HG02852 (cell line): ENCODE data around the gene DHX16.
A peak's percentile ranks its signal among the peaks of the same experiment; 100 is the strongest.
"Not testable (repeated sequence)": the region's sequence is repeated elsewhere in the genome, so short reads cannot be mapped to it uniquely, and the experiment has no call there.

Source experiments
- ATAC-seq: cut with Tn5 transposase; IDR thresholded peaks from one replicate; pipeline ENCODE4 v1.9.1; 2021; ENCODE audit warnings: mild to moderate bottlenecking, moderate library complexity; ENCODE audit not compliant: unreplicated experiment

DHX16 gene

DNA sequence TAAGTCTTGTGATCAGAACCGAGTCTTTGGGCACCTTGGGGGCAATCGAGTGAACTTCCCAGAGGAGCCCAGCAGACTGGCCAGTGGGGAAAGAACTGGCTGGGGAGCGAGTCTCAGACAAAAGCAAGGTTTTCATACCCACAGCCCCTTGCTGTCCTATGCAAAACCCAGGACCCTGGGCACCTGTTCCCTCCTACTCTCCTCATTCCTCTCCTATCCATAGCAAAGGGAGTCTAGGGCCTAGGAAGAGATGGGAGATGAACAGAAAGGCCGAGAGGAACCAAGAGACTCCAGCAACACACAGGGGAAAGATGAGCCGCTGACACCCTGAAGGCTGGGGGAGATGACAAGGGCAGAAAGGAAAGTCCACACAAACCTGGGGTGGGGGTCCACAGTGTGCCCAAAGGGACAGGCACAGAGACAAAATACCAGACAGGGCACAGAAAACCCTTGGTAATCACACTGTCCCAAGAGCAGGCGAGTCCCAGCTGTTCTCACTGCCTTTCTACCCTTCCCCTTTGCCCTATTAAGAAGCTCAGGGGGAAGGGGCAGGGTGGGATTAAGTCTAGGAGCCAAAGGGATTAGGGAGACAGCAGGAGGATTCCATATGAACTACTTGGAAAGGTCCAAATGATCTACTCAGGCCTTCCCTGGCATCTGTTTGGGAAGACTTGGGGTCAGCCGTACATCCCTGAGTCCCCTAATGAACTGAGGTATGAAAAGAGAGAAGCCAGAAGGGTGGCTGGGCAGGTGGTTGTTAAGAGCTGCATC lies 7.1 kb upstream of the DHX16 start:
- ATAC-seq = no peak

DNA sequence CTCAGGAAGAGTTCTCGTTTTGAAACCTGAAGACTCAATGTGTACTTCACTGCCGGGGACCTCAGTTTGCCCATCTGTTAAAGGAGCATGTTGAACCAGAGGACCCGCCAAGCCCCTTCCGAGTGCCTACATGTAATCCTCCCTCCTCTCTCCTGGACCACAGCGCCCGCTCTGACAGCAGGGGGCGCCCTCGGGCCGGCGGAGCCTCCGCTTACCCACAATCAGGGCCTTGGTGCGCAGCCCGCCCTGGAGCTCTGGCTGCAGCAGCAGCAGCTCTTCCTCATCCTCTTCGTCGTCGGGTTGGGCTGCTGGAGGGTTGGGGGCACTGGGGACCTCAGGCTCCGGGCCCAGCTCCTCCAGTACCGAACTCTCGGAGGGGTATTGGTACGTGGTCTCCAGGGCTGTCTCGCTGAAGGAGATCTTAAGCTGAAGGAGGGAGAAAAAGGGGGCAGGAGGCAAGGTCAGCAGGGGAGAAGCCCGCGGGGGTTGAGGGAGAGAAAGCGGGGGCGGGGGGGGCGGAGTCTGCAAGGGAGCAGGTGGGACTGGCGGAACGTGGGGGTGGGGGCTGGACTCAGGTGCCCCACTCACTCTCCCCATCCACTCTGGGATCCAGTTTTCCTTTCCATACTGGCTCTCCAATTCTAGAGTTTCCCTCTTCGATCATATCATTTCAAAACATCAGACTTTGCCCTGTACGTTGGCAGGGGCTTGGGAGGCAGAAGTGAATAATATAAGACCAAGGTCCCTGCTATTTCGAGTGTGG lies 6.3 kb upstream of the DHX16 start:
- no peak for ATAC-seq

DNA sequence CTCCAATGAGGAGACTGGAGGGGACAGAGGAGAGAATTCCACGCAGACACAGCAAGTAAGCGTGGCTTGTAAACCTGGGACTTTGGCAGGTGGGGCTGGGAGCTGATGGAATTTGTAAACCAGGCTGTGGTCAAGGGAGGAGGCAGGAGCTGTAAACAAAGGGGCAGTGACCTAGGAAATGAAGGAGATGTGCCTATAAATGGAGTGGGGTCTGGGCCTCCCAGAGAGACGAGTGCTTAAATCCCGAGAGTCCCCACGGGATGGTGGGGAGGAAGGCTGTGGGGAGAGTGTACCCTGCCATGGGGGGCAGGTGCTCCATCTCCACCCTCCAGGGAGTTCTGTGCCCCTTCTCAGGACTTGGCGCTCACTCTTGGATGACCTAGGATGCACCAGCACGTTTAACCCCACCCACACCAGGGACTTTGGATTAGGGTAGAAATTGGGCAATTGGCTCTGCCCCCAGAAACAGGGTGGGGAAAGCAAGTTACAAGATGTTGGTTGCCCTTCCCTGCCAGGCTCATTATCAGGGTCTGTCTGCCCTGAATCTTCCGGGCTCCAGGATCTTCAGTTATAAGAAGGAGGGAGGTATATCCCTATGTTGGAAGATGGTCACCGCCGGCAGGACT lies 4.0 kb upstream of the DHX16 start:
- no peak for ATAC-seq

DNA sequence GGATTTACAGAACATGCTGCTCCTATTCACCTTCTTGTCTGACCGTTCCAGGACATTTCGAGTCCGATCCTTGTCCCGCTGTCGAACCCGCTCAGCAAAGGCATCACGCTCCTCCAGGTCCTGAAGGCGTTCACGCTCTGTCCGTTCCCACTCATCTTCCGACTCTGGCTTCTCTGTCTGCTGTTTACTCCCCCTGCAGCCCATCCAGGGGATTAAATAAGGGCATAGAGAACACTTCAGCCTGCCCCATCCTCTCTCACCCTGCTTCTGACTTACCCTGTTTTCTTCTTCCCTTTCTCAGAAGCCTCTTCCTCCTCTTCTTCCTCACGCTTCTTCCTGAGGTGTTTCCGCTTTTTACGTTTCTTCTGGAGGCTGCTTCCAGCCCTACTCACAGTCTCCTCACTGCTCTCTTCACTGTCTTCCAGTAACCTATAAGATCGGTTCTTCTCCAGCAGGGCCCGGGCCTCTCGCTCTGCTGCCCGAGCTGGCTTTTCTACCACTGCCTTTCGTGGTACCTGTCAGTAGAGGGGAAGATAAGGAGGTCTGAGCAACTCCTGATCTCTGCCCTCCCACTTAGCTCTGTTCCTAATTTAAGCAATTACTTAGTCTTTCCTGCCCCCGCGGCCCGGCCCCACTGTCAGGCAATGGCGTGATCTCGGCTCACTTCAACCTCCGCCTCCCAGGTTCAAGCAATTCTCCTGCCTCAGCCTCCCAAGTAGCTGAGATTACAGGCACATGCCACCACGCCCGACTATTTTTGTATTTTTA lies 1.9 kb downstream of the DHX16 start:
- no peak for ATAC-seq

DNA sequence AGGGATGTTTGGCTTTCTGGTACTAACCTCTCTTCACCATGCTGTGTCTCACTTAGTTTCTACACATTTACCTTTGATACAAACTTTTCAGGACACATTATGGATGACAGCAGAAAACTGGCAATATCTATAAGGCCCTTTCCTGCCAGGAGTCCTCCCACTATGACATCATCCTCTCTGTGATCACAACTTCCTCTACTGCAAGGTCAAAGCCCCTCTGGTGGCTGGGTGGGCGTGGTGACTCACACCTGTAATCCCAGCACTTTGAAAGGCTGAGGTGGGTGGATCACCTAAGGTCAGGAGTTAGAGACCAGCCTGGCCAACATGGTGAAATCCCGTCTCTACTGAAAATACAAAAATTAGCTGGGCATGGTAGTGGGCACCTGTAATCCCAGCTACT lies 6.5 kb downstream of the DHX16 start:
- ATAC-seq = not testable (repeated sequence)

DNA sequence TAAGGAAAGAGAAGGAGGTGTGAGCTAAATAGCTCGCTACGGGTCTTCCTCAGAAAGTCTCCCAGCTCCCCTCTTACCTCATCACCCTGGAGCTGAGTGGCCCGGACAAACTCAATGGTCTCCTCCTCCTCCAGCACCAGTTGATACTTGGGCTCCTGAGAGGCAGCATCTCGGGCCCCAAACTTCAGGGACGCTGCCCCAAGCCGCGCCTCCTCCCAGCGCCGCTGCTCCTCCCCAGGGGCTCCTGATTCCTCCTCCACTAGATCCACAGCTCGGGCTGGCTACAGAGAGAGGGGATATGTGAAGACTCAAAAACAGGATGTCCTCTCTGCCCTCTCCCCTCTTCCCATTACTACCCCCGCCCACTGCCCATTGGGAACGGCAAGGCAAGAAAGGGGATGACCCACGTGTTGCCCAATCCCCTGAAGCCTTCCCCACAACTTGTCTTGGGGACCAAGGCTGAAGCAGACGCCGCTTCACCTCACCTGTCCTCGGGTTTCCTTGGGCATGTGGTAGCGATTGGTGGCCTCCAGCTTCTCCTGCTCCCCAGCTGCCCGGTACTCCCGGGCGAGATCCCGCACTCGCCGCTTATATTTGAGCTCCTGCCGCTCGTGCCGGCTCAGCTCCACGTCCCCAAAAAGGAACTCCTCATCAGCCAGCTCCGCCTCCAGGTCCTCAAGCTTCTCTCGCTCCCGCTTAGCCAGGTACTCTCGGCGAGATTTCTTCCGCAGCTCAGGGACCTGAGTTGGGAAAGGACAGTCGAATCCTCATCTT lies 7.6 kb downstream of the DHX16 start:
- no peak for ATAC-seq

DNA sequence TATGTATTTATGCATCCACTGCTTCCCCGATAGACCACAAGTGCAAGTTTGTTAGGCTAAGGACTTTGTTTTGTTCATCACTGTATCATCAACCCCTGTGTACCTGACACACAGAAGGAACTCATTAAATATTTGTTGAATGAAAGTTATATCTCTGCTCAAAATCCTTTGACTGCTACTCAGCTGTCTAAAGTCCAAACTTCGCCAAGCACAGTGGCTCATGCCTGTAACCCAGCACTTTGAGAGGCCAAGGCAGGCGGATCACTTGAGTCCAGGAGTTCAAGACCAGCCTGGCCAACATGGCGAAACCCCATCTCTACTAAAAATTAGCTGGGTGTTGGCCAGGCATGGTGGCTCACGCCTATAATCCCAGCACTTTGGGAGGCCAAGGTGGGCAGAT lies 14.9 kb downstream of the DHX16 start:
- ATAC-seq = not testable (repeated sequence)

DNA sequence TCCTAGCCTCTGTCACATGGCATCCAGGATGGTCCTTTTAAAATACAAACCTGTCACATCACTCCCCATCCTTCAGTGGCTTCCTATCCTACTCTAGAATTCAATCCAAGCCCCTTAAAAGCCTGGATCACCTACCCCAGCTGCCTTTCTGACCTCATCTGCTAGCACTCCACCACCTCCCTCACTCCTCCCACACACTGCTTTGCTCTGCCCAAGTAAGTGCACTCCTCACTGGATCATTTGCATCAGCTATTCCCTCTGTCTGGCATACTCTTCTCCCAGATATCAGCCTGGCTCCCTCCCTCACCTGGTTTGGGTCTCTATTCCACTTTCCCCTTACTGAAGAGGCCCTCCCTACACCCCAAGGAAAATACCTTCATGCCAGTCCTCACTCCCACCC lies 15.4 kb downstream of the DHX16 start:
- no peak for ATAC-seq

DNA sequence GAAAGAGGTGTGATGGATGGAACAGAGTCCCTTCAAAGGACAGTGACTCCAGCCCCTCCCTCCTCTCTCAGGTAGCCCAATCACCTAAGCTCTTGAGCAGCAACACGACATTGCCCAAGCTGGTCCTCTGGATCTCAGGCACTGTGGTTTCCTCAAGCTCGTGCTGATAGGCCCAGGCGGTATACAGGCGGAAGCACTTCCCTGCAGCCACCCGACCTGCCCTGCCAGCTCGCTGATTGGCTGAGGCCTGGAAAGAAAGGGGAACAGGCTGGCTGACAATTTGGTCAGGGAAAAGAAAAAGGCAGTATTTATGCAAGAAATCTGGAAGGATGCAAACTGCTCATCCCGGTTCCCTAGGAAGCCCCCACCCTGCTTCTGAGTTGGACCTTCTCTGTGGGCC lies 16.3 kb downstream of the DHX16 start:
- ATAC-seq = no peak

DNA sequence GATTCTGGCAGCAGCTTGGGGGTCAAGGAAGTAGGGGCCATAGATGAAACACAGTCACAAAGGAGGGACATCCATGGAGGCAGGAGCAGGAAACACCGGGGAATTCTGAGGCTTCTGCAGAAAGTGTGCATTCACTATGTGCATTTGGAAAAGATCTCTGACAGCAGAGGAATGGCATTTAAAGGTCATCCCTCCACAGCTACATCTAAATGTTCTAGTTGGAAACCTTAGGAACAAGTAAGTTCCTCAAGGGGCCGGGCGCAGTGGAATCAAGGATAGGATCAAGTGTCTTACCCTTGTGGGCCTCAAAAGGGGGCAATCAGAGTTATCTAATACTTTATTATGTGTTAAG lies 17.1 kb downstream of the DHX16 start:
- no peak for ATAC-seq

DNA sequence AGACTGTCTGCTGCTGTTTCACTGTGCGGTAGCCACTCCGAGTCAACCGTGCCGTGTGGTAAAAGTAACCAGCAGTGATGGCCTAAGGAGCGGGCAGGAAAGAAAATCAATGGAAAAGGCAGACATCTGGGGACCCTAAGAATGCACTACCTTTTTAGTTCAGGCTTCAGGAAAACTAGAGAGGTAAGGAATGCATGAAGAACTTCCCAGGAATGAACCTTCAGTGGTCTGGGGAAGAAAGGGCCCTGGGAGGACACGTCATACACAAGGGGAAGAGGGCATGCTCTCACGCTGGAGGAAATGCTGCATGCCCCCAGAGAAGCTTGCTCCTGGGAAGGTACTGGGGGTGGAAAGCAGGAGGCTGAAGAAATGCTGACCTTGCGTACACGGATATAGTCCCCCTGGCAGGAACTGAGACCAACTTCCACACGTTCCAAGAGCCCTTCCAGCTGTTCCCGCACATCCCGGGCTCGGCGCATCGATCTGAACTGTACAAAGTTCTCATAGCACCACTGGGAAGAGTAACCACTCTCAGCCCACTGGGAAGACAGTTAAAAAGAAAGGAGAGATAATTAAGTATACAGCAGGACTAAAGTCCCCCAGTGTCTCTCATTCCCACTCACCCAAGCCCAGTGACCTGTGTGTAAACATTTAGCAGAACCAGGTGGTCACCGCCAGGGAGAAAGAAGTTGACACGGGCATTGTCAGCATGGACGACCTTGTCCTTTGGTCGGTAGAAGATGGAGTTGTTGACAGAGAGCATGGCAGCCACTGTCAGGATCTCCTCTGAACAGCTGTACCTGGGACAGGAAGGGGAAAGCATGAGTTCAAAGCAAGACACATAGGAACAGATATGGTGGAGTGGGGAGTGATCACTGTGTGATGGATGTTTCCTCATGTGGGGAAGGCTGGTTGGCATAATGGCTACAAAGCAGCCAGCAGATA lies 17.7 kb downstream of the DHX16 start:
- no peak for ATAC-seq

DNA sequence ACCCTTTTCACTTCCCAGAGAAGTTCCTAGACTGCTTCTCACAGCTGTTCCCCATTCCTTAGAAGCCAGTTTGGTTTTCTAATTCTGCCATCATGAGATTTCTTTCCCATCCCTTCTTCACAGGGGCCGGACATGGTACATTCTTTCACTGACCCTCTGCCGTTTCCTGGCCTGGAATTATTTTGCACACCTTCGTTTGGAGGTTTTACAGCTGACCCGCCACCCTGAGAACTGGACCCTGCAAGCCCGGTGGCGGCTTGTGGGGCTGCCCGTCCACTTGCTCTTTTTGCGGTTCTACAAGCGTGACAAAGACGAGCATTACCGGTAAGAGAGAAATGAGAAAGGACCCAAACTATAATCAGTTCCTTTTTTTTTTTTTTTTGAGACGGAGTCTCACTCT lies 21.7 kb downstream of the DHX16 start:
- ATAC-seq = no peak

DNA sequence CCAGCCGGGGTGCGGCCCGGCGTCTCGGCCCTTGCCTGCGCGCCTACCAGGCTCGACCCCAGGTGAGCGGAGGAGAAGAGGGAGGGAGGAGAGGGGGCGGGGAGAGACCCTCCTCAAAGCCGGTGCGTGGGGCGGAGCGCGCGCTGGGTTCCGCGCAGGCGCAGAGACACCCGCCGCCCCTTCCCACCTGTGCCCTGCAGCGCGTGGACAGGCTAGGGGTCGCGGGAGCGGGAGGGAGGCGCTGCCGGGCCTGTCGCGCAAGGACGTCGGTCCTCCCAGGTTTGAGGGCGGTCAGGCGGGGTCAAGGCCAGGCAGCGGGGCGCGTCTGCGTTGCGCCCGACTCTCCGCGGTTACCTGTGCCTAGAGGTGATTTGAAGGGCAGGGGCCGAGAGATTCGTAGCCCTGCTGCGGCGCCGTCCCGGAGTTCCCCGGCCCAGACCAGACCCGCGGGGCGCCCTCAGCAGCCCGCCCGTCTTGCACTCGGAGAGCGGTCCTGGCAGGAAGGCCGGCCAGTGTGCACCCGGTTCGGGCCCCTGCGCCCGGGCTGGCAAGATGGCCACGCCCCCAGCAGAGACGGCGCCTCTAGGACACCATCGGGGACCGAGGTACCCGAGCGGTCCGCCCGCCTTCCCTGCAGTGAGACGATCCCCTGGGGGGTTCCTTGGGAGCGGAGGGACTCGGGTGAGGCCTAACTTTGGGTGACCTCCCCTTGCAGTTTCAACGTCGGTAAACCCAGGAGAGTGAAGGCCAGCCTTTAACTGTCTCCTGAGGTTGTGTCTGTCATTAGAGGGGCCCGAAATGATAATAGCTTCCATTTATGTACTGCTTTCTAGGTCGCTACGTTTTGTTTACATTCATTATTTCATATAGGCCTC lies 25.3 kb downstream of the DHX16 start:
- ATAC-seq = peak; percentile 62

DNA sequence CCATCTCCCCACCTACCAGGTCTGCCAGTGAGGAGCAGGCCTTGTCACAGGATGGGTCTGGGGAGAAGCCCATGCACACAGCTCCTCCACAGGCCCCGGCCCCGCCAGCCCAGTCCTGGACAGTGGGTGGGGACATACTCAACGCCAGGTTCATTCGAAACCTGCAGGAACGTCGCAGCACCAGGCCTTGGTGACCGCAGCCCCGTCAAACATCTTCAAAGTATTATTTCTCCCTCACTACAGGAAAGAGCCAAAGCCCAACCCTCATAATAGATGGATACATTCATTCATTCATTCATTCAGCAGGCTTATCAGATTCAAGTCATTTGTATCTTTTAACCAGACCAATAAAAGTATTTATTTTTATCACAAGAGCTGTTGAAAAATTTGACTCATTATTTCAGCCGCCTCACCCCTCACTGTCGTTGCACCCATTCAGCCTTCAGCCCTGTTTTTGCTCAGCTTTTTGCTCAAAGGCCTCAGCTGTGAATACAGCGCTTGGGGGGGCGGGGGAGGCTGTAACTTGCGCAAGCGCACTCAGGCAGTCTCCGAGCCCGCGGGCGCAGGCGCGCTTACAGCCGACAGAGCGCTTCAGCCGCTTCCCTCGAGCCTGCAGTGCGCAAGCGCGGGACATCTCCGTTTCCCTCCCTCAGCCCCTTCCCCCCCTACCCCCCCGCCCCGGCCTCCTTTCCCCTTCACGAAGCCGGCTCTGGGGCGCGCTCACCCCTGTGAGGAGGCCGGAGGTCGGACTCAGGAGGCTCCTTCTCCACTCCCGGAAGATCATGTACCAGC lies 26.2 kb downstream of the DHX16 start, which contains the start of gene C6orf136:
TSS of gene C6orf136 (plus strand) at position 684 of the 792 bp plus-strand sequence. CDS start at position 783, 99 bp downstream.
- ATAC-seq = peak; percentile 47

DNA sequence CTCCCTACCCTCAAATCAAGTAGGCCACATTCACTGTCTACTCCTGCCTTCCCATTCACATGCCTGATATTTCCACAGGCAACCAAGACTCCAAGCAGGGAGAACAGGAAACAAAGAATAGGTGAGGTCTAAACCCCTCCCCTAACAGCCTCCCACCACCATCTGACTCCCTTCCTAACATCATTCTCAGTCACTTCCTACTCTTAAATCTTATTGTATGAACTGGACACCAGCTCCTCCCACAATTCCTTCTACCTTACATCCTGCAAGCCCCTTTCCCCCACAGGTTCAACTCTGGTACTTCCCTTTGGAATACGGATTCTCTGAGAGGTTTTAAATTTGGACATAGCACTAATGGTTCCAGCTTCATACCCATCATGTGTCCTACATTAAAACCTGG lies 26.8 kb downstream of the DHX16 start:
- no peak for ATAC-seq

DNA sequence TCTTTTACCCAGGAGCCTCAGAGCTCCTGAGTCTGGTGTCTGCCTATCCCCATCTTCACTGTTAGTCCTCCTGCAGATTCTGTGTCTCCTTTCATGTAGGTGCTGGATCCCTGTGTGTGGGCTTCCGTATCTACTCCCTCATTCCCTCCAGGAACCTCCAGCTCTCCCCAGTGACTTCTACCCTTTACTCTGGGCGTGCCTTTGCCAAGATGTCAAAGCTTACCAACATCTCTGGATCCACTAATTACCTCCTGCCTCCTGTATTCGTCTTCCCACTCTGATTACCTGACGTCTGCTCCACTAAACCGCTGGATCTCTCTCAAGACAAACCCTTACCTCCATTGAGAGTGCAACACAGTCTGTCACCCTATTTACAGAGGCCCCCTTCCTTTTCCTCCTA lies 28.0 kb downstream of the DHX16 start:
- no peak for ATAC-seq

DNA sequence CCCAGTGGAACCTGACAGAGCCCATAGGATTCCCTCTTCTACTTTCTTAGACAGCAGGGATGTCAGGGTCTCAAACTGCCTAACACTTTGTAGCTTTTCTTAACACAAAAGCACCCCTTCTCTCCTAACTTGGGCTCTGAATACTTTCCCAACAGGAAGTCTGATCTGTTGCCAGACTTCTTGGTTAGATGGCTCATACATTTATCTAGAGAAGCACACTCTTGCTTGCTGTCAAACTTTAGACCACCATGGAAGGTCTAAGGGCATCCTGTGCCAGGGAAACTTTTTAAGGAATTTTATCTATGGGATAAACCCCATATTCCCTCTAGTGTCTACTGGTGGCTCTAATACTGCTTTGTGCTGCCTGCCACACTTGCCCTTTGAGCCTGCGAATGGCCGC lies 29.1 kb downstream of the DHX16 start:
- no peak for ATAC-seq

DNA sequence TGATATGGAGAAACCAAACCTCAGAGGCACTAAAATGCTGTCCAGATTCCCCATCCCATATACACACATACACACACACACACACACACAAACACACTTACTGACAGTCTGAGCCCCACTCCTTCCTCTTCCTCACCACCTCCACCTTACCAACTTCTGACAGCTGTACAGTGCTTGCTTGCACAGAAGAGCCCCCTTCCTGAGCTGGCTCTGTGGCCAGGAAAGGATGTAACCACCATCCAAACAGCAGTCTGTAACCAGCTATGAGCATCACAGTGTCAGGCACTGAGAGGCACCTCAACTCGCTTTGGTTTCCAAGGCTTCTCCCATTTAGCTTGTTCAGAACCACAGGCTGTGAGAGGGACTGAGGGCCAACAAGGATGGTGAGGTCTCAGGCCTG lies 31.8 kb downstream of the DHX16 start:
- ATAC-seq = no peak
